HG02798 (cell line): Measurements from ENCODE around the gene OR10AG1.

Source experiments
- ATAC-seq: cut with Tn5 transposase; IDR thresholded peaks from one replicate; pipeline ENCODE4 v1.9.1; 2021; ENCODE audit warnings: mild to moderate bottlenecking; ENCODE audit not compliant: unreplicated experiment, poor library complexity

The OR10AG1 gene, protein sequence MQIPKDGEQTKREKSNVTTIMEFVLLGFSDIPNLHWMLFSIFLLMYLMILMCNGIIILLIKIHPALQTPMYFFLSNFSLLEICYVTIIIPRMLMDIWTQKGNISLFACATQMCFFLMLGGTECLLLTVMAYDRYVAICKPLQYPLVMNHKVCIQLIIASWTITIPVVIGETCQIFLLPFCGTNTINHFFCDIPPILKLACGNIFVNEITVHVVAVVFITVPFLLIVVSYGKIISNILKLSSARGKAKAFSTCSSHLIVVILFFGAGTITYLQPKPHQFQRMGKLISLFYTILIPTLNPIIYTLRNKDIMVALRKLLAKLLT

DNA sequence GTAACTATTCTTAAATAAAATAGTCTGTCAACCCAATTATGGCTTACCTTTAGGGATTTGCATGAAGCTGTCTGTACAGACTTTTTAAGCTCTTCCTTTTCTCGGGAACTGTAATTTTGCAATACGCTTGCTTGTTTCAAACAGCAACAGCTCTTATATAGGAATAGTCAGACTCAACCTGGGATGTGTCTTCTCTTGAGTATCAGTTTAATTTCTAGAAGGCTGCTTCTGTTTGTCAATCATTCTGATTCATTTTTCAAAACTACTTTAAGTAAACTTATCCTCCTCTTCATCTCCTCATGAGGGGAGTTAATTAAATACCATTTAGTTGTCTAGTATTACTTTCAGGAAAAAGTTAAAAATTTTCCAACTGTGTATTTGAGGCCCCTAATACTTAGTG is at the start of gene OR10AG1:
TSS of gene OR10AG1 (minus strand) at position 101 of the 400 bp plus-strand sequence. CDS start at position 63, 38 bp downstream.
- no peak for ATAC-seq

DNA sequence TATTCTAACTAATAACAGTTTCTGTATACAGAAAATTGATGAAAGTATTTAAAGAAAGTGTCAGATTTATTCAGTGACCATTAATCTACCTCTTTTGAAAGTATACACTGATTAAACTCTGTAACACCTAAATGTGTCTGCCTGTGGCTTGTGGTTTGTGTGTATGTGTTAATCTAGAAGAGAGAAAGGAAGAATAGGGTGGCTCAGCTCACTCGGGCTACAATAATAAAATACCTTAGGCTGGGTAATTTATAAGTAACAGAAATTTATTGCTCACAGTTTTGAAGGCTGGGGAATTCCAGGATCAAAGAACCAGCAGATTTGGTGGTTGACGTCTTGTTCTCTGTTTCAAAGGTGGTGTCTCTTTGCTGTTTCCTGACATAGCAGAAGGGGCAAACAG is 44.1 kb upstream of the OR10AG1 start:
- ATAC-seq = no peak

DNA sequence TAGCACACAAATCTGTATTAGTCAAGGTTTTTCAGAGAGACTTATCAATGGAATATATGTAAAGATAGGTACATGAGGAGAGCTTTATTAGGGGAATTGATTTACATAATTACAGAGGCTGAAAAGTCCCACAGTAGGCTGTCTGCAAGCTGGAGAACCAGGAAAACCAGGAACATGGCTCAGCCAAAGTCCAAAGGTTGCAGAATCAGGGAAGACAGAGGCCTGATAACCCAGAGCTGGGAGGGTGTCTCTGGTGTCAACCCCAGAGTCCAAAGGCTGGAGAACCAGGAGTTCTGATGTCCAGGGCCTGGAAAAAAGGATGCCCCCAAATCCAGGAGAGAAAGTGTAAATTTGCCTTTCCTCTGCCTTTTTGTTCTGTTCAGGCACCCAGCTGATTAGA is 41.0 kb upstream of the OR10AG1 start:
- ATAC-seq = no peak

DNA sequence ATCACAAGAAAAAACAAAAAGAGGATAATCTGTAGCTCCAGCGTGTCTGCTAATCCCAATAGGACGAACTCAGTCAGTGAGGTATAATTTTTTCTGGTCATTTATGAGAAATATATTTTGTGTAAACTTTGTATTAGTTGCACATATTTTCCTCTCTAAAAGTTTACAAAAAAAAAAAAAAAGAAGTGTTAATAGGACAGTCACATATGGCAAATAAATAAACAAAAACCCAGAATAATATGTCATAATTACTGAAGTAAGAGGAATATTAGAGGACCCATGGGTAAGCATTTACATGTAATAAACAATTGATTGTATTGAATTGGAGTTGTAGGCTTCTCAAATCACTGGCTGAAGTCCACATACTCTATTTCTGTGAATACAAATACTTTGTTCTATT is 24.8 kb upstream of the OR10AG1 start, which contains the start of gene OR5F1:
TSS of gene OR5F1 (minus strand) at position 101 of the 400 bp plus-strand sequence. CDS start at position 101, 0 bp downstream.
- ATAC-seq = no peak

DNA sequence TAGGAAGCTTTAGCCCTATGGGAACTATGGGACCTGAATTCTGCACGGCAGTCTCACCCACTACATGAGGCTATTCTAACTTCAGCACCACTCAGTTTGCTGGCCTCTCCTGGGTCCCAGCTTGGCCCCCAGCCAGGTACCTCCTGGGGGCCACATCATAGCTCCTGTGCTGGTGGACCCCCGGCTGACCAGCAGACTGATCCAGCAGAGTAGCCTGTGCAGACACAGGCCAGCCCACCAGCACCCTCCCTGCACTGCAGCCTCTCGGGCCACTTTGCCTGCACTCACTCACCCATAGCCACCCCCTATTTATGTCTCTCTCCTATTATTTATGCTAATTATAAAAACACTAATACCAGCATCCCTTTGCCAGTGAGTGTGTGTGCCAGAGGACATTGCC is 1.2 kb upstream of the OR10AG1 start:
- ATAC-seq = no peak

DNA sequence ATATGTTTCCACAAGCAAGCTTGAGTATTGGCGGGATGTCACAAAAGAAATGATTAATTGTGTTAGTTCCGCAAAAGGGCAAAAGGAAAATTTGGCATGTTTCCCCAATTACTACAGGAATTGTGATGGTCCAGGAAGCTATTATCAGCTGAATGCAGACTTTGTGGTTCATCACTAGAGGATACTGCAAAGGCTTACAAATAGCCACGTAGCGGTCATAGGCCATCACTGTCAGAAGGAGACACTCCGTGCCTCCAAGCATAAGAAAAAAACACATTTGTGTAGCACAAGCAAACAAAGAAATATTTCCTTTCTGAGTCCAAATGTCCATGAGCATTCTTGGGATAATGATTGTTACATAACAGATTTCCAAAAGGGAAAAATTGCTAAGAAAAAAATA is 1.8 kb downstream of the OR10AG1 start:
- ATAC-seq = no peak

DNA sequence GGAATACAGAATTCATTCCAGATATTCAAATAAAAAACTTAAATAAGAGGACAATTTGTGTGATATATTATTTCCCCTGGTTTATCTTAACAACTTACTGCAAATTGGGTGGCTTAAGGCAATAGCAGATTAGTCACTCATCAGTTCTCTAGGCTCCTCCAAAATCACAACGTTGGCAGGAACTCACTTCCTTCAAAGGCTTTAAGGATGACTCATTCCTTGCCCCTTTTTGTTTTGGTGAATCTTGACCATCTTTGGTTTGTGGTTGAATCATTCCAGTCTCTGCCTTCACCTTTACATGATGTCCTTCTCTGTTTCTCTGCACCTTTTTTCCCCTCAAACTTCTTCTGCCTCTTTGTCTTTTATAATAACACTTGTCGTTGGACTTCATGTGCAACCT is 3.4 kb downstream of the OR10AG1 start:
- no peak for ATAC-seq

DNA sequence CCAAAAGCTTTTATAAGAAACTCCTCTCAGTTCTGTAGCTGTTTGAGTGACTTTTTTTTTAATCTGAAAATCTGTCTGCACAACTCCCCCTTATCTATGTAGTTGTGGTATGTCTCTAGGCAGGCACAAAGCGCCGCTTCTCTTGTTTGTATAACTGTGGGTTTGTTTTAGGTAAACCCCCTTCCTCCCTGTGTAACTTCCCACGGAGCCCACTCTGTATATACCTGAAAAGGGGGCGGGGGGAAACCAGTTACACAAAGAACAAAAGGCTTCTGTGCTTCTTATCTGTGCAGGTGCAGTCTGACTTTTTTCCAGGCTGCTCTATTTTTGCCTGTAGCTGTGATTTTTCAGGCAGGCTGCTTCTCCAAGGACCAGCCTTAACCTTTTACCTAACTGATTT is 13.2 kb downstream of the OR10AG1 start:
- no peak for ATAC-seq

DNA sequence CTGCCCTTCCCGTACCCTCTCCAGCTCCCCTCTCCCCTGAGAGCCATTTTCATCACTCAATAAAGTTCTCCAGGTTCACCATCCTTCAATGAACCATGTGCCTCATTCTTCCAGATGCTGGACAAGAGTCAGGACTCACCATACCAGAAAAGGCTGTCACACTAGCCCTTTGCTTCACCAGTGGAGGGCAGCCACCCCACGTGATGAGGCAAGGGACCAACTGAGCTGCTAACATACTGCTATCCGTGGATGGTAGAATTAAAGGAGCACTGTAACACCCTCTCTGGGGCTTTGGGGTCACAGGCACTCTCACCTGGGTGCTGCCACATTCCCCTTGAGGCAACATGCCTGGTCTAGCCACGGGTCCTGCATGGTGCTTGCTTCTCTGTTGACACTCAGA is 20.4 kb downstream of the OR10AG1 start:
- ATAC-seq = no peak

DNA sequence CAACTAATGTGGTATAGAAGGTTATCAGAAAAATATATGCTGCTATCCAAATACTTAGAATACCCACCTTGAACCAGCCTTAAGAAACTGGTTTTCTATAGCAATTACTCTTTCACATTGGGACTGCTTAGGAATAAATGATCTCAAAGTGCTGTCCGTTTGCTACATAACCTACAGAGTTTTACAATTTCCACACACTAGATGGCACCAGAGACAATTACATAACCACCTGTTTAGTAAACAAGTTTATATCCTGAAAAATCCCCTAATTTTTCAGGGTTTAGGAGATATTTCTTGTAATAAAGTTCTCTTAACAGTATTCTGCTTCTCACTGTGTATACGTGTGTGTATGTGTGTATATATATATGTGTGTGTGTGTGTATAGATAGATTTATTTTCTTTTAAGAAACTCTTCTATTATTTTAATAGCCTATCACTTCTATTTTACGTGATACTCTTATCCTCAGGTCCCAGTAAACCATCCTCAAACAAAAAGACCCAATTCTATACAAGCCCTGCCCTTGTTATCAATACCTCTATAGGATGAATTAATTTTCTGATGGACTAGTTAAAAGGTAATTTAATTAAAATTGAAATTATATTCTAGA is 26.9 kb downstream of the OR10AG1 start:
- peak; percentile 59 for ATAC-seq

DNA sequence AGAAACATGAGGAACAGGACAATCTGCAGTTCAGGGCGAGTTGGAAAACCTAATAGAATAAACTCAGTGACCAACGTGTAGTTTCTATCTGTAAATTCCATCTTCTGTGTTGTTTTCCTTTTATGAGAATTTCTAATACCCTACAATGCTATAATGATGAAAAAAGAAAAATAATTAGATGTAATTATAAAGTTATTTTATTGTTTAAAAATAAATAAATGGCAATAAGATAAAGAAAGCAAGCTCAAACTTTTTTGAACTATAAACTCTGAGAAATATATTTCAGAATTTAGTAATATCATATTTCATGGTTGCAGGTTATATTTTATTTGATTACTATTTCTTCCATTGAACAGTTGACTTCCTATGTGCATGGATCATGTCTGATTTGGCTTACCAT is 33.4 kb downstream of the OR10AG1 start, which contains the start of gene OR5I1:
TSS of gene OR5I1 (minus strand) at position 101 of the 400 bp plus-strand sequence. CDS start at position 101, 0 bp downstream.
- no peak for ATAC-seq

DNA sequence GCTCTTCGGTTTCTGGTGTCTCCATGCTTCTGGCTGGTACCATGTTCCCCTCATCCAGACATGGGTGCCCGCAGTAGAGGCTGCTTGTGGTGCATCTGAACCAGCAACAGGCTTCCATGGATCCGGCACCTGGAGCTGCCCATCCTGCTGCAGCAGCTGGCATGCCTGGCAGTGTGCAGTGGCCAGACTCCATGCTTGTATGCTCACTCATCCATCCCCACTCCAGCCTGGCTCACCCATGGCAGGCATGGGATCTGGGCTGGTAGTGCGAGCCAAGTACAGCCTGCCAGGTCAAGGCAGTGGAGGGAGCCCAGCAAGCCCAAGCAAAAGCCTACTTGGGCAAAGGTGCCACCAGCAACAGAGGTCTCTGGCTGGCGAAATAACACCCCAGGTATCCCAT is 49.2 kb downstream of the OR10AG1 start:
- no peak for ATAC-seq
